ENCODE results near the gene SEPSECS.

Gene SEPSECS

DNA sequence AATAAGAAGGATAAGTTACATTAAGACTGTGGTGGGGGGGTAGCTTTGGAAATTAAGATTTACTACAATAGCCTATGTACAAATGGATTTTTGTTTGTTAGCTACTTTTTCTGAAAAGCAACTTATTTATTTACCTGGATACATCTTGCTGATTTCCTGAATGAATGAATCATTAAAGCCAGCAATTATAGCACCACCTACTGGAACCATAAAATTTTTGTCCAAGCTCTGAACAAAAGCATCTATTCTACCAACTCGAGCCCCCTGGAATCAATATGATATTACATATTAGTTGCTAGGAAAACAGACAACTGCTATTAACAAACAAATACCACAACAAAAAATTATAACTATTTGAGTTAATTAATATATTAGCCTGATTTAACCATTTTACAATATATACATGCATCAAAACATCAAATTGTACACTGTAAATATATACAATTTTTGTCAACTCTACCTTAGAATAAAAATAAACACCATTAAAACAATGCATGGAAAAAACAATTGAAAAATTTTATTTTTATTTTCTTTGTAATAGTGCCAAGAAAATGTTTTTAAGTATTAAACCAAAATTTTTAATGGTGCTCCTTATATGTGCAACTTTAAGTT, 15.3 kb downstream of the SEPSECS start:
- no peaks in the 10 kb centered on the region for H3K36me3 ChIP-seq (ENCODE audit: control insufficient read depth, insufficient read depth, low read length)
- H3K27me3 ChIP-seq (ENCODE audit: control insufficient read depth, insufficient read depth, low read length), result no peaks in the 10 kb centered on the region
- H3K4me3 ChIP-seq (ENCODE audit: low read length), result no peak overlapping the region
- H3K27ac ChIP-seq (ENCODE audit: low read depth, low read length), result no peak overlapping the region
- no peaks in the 10 kb centered on the region for H3K4me1 ChIP-seq (ENCODE audit: control insufficient read depth, insufficient read depth, low read length)
- no peak overlapping the region for H3K9ac ChIP-seq (ENCODE audit: low read length)

DNA sequence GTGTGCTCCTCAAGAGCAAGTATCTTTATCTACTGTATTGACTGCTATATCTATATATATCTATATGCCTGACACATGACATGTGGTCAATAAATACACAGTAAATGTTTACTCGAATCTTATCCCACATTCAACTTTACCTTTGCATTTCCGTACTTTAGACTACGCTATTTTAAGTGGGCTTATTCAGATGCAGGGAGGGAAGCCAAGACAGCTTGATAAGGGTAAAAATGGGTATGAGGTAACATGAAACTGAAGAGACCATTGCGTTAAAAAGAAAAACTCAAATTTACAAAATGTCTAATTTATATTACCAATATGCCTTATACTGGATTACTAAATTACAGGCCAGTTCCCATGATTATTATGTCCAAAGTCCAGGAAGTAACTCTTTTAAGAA, 17.8 kb downstream of the SEPSECS start:
- no peak overlapping the region for H3K9ac ChIP-seq (ENCODE audit: low read length)
- H3K36me3 ChIP-seq (ENCODE audit: control insufficient read depth, insufficient read depth, low read length), result no peaks in the 10 kb centered on the region
- H3K4me3 ChIP-seq (ENCODE audit: low read length), result no peak overlapping the region
- H3K27ac ChIP-seq (ENCODE audit: low read depth, low read length), result no peak overlapping the region
- no peaks in the 10 kb centered on the region for H3K4me1 ChIP-seq (ENCODE audit: control insufficient read depth, insufficient read depth, low read length)
- no peaks in the 10 kb centered on the region for H3K27me3 ChIP-seq (ENCODE audit: control insufficient read depth, insufficient read depth, low read length)

GRCh38 chr4:25141592-25141991, 18.7 kb downstream of the SEPSECS start:
- no peaks in the 10 kb centered on the region for H3K27me3 ChIP-seq (ENCODE audit: control insufficient read depth, insufficient read depth, low read length)
- no peaks in the 10 kb centered on the region for H3K4me1 ChIP-seq (ENCODE audit: control insufficient read depth, insufficient read depth, low read length)
- no peak overlapping the region for H3K4me3 ChIP-seq (ENCODE audit: low read length)
- H3K36me3 ChIP-seq (ENCODE audit: control insufficient read depth, insufficient read depth, low read length), result no peaks in the 10 kb centered on the region
- no peak overlapping the region for H3K27ac ChIP-seq (ENCODE audit: low read depth, low read length)
- no peak overlapping the region for H3K9ac ChIP-seq (ENCODE audit: low read length)

DNA sequence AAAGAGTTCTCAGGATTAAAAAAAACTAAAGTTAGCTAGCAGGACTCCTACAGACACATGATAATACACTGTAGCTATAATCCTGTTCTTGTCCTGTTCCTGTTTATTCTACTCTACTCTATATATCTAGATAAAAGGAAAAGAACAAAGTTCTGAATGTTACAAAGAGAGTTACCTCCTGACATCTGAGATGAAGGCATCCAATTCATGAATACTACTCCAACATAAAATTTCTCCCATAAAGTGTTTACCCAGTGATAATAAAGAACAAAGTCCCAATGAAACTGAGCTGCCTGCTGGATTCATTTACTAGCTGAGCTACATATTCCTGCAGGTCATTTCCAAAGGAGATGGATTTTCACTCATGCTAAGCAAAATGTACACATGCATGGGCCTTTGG, 27.1 kb downstream of the SEPSECS start:
- Histone ChIP-seq H3K4me1 (ENCODE audit: control insufficient read depth, insufficient read depth, low read length) (no peaks in the 10 kb centered on the region), H3K36me3 (ENCODE audit: control insufficient read depth, insufficient read depth, low read length) (no peaks in the 10 kb centered on the region), H3K9ac (ENCODE audit: low read length) (no peak overlapping the region), H3K27ac (ENCODE audit: low read depth, low read length) (no peak overlapping the region), H3K27me3 (ENCODE audit: control insufficient read depth, insufficient read depth, low read length) (no peaks in the 10 kb centered on the region), H3K4me3 (ENCODE audit: low read length) (no peak overlapping the region)

DNA sequence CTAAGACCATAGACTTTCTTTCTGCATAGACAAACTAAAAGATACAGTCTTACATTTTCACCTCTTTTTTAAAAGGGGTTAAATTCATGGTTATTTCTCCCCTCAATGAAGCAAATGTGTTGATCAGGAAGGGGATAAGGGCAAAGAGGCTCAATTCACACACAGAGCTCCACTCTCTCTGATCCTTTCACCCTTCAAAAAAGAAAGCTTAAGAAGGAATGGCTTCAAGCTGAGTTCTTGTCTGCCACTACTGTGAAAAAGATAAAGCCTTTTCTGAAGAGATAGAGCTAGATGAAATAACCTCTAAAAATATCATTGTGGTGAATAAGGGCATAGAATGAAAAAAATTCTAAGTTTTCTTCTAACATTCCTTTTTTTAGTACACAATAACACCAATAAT, 28.3 kb downstream of the SEPSECS start:
- no peak overlapping the region for H3K27ac ChIP-seq (ENCODE audit: low read depth, low read length)
- H3K4me3 ChIP-seq (ENCODE audit: low read length), result no peak overlapping the region
- H3K36me3 ChIP-seq (ENCODE audit: control insufficient read depth, insufficient read depth, low read length), result no peaks in the 10 kb centered on the region
- no peaks in the 10 kb centered on the region for H3K4me1 ChIP-seq (ENCODE audit: control insufficient read depth, insufficient read depth, low read length)
- H3K9ac ChIP-seq (ENCODE audit: low read length), result no peak overlapping the region
- no peaks in the 10 kb centered on the region for H3K27me3 ChIP-seq (ENCODE audit: control insufficient read depth, insufficient read depth, low read length)

DNA sequence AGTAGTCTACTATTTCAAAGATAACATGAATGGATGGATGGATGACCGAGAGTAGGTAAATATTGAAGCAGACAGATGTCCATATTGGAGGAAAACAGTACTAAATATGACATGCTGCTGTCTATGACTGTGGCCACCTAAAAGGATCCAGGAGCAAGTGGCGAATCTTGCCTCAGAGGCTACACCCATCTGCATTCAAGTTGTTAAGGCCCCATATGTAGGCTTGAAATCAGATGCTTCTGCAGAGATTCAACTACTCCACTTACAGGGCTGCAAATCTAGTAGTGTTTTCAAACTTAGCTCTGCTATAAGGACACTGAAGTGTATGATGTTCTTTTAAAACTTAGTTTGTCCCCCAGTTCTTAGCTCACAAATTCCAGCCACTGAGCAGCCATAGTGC, 28.9 kb downstream of the SEPSECS start:
- Histone ChIP-seq H3K27me3 (ENCODE audit: control insufficient read depth, insufficient read depth, low read length) (no peaks in the 10 kb centered on the region), H3K4me1 (ENCODE audit: control insufficient read depth, insufficient read depth, low read length) (no peaks in the 10 kb centered on the region), H3K27ac (ENCODE audit: low read depth, low read length) (no peak overlapping the region), H3K36me3 (ENCODE audit: control insufficient read depth, insufficient read depth, low read length) (no peaks in the 10 kb centered on the region), H3K9ac (ENCODE audit: low read length) (no peak overlapping the region), H3K4me3 (ENCODE audit: low read length) (no peak overlapping the region)

GRCh38 chr4:25129917-25130316, 30.3 kb downstream of the SEPSECS start:
- H3K4me1 ChIP-seq (ENCODE audit: control insufficient read depth, insufficient read depth, low read length), result no peaks in the 10 kb centered on the region
- H3K27me3 ChIP-seq (ENCODE audit: control insufficient read depth, insufficient read depth, low read length), result no peaks in the 10 kb centered on the region
- no peak overlapping the region for H3K4me3 ChIP-seq (ENCODE audit: low read length)
- no peak overlapping the region for H3K27ac ChIP-seq (ENCODE audit: low read depth, low read length)
- no peak overlapping the region for H3K9ac ChIP-seq (ENCODE audit: low read length)
- no peaks in the 10 kb centered on the region for H3K36me3 ChIP-seq (ENCODE audit: control insufficient read depth, insufficient read depth, low read length)

DNA sequence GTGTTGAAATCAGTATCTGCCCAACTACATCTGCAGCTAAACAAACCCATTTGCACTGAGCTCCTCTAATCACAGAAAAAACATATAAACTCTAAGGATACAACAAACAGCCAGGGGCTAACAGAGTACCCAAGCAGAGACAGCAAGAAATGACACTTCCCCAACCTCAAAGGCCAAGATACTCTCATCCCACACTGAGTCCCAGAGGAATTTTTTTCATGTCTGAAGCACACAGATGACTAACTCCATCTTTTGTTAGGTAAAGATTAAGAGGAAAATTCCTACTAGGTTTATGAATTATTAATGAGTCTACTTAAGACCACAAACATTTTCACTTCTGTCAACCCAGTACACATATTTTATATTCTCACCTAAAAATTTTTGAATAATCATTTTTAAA, 31.6 kb downstream of the SEPSECS start:
- Histone ChIP-seq H3K4me1 (ENCODE audit: control insufficient read depth, insufficient read depth, low read length) (no peaks in the 10 kb centered on the region), H3K27me3 (ENCODE audit: control insufficient read depth, insufficient read depth, low read length) (no peaks in the 10 kb centered on the region), H3K4me3 (ENCODE audit: low read length) (no peak overlapping the region), H3K9ac (ENCODE audit: low read length) (no peak overlapping the region), H3K27ac (ENCODE audit: low read depth, low read length) (no peak overlapping the region), H3K36me3 (ENCODE audit: control insufficient read depth, insufficient read depth, low read length) (no peaks in the 10 kb centered on the region)

GRCh38 chr4:25123236-25123635, 37.0 kb downstream of the SEPSECS start:
- H3K4me1 ChIP-seq (ENCODE audit: control insufficient read depth, insufficient read depth, low read length), result no peaks in the 10 kb centered on the region
- H3K4me3 ChIP-seq (ENCODE audit: low read length), result no peak overlapping the region
- no peaks in the 10 kb centered on the region for H3K36me3 ChIP-seq (ENCODE audit: control insufficient read depth, insufficient read depth, low read length)
- no peak overlapping the region for H3K9ac ChIP-seq (ENCODE audit: low read length)
- no peak overlapping the region for H3K27ac ChIP-seq (ENCODE audit: low read depth, low read length)
- H3K27me3 ChIP-seq (ENCODE audit: control insufficient read depth, insufficient read depth, low read length), result no peaks in the 10 kb centered on the region

GRCh38 chr4:25120146-25120940, 39.9 kb downstream of the SEPSECS start:
- Histone ChIP-seq H3K36me3 (ENCODE audit: control insufficient read depth, insufficient read depth, low read length) (no peaks in the 10 kb centered on the region), H3K27me3 (ENCODE audit: control insufficient read depth, insufficient read depth, low read length) (no peaks in the 10 kb centered on the region), H3K4me1 (ENCODE audit: control insufficient read depth, insufficient read depth, low read length) (no peaks in the 10 kb centered on the region), H3K9ac (ENCODE audit: low read length) (no peak overlapping the region), H3K27ac (ENCODE audit: low read depth, low read length) (no peak overlapping the region), H3K4me3 (ENCODE audit: low read length) (no peak overlapping the region)

DNA sequence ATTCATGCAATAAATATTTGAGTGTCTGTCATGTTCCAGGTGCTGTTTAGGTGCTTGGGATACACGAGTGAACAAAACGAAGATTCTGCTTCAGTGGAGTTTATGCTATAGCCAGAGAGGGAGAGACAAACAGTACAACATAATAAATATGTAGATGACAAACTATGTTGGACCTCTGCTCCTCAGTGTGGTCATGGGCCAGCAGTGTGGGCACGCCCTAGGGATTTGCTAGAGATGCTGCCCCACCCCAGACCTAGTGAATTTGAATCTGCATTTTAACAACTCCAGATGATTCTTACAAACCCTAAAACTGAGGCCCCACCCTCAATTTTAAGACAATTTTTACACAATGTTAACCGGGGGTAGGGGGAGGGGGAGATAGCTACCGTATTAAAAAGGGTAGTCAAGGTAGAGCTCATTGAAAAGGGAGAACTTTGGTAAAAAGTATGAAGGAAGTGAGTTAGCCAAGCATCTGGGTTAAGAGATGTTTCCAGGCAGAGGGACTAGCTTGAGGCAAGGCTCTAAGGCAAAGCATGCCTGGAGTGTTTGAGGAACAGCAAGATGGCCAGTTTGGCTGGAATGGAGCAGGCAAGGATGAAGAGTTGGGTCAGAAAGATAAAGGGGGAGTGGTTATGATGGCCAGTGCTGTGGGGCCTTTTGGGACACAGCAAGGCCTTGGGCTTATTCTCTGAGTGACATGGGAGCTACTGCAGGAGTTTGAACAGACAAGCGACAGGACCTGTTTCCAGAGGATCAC, 42.4 kb downstream of the SEPSECS start:
- H3K4me1 ChIP-seq (ENCODE audit: control insufficient read depth, insufficient read depth, low read length), result peaks cover 4% of the 10 kb centered on the region
- H3K27me3 ChIP-seq (ENCODE audit: control insufficient read depth, insufficient read depth, low read length), result no peaks in the 10 kb centered on the region
- H3K9ac ChIP-seq (ENCODE audit: low read length), result no peak overlapping the region
- H3K27ac ChIP-seq (ENCODE audit: low read depth, low read length), result no peak overlapping the region
- H3K36me3 ChIP-seq (ENCODE audit: control insufficient read depth, insufficient read depth, low read length), result no peaks in the 10 kb centered on the region
- H3K4me3 ChIP-seq (ENCODE audit: low read length), result no peak overlapping the region

GRCh38 chr4:25117274-25117673, 43.0 kb downstream of the SEPSECS start:
- no peak overlapping the region for H3K27ac ChIP-seq (ENCODE audit: low read depth, low read length)
- H3K36me3 ChIP-seq (ENCODE audit: control insufficient read depth, insufficient read depth, low read length), result no peaks in the 10 kb centered on the region
- no peaks in the 10 kb centered on the region for H3K27me3 ChIP-seq (ENCODE audit: control insufficient read depth, insufficient read depth, low read length)
- H3K9ac ChIP-seq (ENCODE audit: low read length), result no peak overlapping the region
- H3K4me3 ChIP-seq (ENCODE audit: low read length), result no peak overlapping the region
- peaks cover 6% of the 10 kb centered on the region for H3K4me1 ChIP-seq (ENCODE audit: control insufficient read depth, insufficient read depth, low read length)
